T-helper 2 cell treated with Interferon-gamma antibody and Interleukin-4, amounts not matched to agents 100 ng/mL and 5 ng/mL, for 36 hours (primary cell): ENCODE measurements around the gene NDUFAB1. TPM values are rescaled to one million over a fixed set of nuclear protein-coding genes. Genes with fewer than 3 reads are reported as not detected.
"Not testable (repeated sequence)": the region's sequence is repeated elsewhere in the genome, so short reads cannot be mapped to it uniquely, and the experiment has no call there.

Experiments
- intact Hi-C: fragments of 100-400 bp; cut with micrococcal nuclease; formaldehyde crosslinking; loops from one replicate; pipeline ENCODE4 v1.15.1; 2023
- total RNA-seq: library from RNA; stranded (reverse); gene quantifications from 2 replicates; pipeline ENCODE4 v1.2.3, GENCODE V29; 2022

The NDUFAB1 gene
- total RNA-seq, 1 donor from 2014 or later: 97.6 TPM

DNA sequence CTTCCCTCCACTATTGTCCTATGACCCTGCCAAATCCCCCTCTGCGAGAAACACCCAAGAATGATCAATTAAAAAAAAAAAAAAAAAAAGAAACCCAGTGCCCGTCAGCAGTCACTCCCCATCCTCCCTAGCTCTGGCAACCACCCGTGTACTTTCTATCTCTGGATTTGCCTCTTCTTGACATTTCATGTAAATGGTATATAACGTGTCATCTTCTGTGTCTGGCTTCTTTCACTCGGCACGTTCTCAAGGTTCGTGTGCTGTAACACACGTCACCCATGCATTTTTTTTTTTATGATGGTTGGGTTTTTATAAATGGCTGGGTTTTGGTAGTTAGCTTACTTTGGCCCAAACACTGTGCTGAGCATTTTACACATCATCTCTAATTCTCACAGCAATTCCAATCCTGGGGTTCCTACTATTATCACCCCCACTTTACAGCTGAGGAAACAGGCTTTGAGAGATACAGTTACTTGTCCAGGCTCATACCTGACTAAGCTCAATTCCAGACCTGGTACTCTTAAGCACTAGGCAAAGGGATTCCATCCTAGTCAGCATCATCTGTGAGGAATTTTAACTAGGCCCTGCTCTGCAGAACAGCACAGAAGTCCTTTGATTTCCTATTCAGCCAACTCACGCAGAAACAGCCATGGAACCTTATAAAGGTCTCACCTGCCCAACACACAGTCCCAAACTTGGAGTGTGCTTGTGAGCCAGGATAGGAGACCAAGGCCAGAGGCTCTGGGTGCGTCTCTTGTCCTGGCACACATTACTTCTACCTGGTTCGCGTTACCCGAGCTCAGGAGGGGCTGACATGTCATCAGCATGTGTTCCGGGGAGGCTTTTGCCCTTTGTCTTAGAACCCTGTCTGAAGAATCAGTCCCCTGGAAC lies 11.7 kb downstream of the NDUFAB1 start:
- intact Hi-C loops: no loop called here

DNA sequence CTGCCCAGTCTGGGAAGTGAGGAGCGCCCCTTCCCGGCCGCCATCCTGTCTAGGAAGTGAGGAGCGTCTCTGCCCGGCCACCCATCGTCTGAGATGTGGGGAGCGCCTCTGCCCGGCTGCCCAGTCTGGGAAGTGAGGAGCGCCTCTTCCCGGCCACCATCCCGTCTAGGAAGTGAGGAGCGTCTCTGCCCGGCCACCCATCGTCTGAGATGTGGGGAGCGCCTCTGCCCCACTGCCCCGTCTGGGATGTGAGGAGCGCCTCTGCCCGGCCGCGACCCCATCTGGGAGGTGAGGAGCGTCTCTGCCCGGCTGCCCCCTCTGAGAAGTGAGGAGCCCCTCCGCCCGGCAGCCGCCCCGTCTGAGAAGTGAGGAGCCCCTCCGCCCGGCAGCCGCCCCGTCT lies 12.8 kb downstream of the NDUFAB1 start:
- intact Hi-C loops: not testable (repeated sequence)

DNA sequence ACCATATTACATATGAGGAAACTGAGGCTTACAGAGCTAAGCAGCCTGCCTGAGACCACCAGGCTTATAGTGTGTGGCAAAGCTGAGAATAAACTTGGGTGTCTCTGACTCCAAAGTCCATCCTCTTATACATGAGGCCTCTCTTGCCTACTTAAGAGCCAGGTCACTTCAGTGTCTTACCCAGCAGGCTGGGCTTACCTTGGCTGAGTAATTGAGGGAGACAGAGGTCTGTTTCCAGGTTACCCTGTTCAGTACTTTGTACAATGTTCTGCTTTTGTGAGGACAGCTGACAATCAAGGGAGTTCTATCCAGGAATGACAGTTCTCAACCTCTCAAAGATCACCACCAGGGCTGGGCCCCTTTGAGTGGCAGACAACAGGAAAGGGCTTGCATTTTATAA lies 14.4 kb downstream of the NDUFAB1 start:
- intact Hi-C loops: no loop called here

DNA sequence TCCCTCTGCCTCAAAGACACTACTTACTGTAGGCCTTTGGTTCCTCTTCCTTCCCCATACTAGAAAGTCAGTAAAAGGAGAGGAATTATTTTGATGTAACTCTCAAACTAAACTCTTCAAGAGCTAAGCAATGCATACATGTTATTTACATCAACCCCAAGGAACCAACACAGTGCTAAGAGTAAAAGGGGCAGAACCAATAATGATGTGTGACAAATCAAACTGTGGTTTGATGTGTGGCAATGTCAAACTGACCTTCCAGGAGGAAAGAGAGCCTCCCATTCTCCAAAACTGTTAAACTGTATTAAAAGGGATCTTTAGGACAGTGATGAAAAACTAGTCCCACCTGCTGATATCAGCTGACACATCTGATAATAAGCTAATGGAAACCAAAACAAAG lies 15.7 kb downstream of the NDUFAB1 start:
- intact Hi-C loops: no loop called here

DNA sequence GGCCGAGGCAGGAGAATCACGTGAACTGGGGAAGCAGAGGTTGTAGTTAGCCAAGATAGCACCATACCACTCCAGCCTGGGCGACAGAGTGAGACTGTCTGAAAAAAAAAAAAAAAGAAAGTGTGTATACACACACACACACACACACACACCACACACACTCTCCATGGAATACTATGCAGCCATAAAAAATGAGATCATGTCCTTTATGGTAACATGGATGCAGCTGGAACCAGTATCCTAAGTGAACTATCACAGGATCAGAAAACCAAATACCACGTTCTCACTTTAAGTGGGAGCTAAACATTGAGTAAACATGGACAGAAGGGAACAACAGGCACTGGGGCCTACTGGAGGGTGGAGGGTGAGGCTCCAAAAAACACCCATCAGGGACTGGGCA lies 16.7 kb downstream of the NDUFAB1 start:
- intact Hi-C loops: no loop called here

DNA sequence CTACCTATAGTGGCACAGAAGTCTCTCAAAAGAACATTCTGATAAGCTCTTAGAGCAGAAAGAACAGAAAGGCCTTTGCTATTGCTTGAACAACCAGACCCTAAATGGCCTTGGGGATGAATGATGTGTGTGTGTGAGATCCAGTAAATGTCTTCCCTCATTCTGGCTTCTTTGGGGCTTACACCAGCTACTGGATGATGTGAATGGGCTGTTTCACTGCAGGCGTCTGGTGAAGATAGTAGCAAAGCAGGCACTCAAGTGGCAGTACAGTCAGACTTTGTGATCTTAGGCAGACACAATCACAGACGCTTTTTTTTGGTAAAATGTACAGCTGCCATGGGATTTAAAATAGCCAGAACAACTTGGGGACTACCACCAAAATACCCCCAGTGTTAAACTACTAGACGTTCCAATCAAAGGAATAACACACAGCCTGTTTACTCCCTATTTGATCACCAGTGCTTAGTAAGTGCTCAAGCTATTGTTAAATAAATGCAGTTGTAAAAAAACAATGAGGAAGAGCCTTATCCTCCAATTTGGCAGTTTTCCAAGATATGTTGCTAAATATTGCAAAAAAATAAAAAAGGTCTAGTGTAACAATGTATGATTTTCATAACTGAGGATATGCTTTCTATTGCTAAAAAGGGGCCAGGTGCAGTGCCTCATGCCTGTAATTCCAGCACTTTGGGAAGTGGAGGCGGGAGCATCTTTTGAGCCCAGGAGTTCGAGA lies 17.9 kb downstream of the NDUFAB1 start:
- intact Hi-C loops: no loop called here

- intact Hi-C loops: no loop called here
Observed at GRCh38 chr16:23577493-23577892, 18.6 kb downstream of the NDUFAB1 start.

GRCh38 chr16:23575834-23576233 lies 20.3 kb downstream of the NDUFAB1 start:
- intact Hi-C loops: no loop called here

DNA sequence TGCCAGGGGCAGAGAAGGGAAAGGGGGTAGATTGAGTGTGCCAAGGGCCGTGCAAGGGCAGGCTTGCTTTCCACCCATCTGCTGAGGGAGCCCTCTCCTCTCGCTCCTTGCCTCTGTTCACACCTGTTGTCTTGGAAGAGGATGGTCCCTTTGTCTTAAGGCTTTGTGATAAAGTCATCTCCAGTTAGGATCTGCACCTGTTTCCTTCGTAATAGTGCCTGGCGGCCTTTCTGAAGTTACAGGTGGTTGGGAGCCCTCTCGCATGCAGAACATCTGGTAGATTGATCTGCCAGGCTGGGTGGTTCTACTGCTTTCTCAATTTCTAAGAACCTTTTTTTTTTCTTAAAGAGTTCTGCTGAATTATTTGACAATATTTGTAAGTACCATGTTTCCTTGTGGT lies 22.3 kb downstream of the NDUFAB1 start:
- intact Hi-C loops: no loop called here

DNA sequence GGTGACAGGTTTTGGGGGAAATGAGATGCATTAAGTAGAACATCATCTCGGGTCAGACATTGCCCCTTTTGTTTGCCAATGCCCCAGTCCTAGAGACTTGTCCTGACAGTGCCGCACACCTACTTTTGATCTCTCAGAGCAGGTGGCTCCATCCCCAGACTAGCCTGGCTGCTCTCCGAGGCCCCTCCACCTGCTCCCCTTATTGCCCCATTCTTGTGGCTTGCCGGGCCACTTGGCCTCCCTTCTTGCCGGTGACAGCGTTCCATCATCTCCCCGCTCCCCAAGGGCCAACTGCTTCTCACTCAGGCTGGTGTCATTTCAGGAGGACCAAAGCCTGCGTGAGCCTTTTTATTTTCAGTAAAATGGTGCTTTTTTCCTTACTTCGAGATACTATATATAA lies 23.7 kb downstream of the NDUFAB1 start:
- intact Hi-C loops: no loop called here

GRCh38 chr16:23571895-23572294 lies 24.2 kb downstream of the NDUFAB1 start:
- intact Hi-C loops: no loop called here

- intact Hi-C loops: no loop called here
Observed at GRCh38 chr16:23570992-23571632, 25.0 kb downstream of the NDUFAB1 start.

- intact Hi-C loops: no loop called here
Observed at GRCh38 chr16:23567602-23568001, 28.5 kb downstream of the NDUFAB1 start.

GRCh38 chr16:23566724-23567123 lies 29.4 kb downstream of the NDUFAB1 start:
- intact Hi-C loops: no loop called here

DNA sequence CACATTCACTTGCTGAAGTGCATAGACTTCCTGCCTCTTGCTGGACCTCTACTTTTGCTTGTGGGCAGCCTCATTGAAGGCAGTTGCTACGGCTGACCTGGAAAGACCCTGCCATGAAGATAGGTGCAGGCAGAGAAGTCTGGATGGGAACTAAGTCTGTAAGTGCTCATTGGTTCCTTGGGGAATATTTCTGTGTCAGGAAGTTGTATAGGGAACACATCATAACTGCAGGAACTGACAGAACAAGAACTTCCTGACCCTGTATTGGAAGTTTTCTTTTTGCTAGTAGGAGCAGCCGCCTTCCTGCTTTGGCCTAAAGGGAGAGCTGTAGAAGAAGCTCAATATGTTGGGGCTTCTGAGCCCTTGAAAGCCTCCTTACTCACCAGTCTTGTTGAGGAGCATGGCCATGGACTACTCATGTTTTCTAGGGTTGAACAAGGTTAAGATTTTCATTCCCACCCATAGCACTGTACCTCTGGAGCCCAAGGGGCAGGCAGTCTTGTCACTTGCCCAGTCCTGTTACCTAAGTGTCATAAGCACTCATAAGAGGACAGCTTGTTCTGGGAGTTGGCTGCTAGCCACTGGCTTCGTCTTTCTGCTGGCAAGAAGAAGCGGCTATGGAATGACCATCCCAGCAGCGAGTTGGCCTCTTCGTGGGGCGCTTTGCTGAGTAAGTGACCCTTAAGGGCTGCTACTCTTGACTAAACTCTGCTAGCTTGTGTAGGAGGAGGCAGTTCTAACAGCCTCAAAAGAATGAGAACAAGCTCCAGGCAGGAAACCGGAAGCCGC lies 31.3 kb downstream of the NDUFAB1 start:
- intact Hi-C loops: no loop called here

DNA sequence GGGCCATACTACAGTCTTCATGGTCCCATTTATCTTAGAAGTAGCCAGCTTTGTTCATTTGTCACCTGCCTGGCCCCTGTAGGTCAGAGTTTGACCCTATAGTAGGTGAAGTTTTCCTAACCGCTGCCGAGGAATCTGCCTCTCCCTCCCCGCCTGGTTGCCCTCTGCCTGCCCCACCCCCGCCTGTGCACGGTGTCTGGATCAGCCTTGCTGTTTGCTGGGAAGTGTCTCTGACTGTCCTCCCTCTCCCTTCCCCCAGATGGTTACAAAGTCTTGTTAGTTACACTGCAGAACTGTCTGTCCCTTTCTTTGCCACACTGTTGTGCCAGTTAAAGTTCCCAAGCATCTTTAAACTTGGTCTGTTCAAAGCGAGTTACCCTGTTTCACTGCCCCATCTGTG lies 32.9 kb downstream of the NDUFAB1 start:
- intact Hi-C loops: no loop called here

DNA sequence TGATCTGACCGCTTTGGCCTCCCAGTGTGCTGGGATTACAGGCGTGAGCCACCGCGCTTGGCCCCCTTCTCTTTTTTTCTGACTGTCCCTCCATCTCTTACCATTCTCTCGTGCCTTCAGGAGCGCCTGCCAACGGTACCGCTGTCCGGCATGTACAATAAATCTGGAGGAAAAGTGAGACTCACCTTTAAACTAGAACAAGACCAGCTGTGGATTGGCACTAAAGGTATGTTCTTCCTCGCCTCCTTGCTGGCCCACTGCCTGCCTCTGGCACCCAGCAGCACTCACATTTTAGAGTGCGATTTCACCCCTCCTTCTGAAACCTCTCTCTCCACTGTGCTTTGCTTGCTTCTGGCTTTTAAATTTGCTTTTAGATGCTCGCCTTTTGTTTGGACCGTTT lies 33.6 kb downstream of the NDUFAB1 start:
- intact Hi-C loops: no loop called here

DNA sequence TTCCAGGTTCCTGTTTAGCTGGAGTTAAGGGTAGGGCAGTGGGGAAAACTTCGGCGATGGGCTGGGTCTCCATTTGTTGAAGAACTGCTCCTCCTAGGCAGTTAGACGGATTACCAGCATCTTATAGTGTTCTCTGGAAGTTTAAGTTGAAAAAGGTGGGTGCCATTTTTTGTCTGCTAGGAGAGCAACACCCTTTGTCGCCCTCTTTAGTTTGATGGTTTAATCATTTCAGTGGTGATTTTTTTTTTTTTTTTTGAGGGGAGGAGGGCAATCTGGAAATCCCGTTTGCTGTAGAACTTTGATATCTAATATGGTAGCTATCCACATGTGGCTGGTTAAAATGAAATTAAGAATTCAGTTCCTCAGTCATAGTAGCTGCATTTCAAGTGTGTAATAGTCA lies 34.5 kb downstream of the NDUFAB1 start:
- intact Hi-C loops: no loop called here

DNA sequence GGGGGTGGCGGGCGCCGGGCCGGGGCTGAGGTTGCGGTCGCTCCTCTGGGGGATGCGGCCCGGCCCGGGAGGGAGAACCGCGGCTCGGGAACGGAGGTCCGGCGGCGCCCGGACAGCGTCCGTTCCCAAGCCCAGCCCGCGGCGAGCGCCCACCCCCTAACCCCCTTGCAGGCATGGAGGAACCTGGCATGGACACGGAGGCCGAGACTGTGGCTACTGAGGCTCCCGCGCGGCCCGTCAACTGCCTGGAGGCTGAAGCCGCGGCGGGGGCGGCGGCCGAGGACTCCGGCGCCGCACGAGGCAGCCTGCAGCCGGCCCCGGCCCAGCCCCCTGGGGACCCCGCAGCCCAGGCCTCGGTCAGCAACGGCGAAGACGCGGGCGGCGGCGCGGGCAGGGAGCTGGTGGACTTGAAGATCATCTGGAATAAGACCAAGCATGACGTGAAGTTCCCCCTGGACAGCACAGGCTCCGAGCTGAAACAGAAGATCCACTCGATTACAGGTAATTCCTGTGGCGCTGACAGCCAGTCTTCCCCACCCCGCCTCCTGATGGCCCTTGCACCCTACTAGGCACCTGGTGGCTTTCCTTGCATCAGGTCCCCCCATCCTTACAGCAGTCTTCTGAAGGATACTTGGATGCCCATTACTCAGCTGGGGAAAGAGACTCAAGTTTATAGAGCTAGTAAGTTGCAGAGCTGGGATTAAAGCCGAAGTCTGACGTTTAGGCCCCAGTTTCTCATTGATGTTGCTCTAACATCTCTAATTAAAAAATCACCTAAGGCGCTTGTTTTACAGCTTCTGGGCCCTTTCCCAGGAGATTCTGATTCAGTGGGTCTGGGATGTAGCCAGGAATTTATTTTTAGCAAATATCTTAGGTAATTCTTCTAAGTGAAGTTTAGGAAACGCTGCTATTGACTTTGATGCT lies 38.1 kb downstream of the NDUFAB1 start:
- intact Hi-C loops: loop anchor here (1.0 to 2.0 kb wide), 6 partner anchors 38 to 120 kb away; partner anchors contain the start of genes COG7, DCTN5, GGA2 and NDUFAB1
